ENCODE measurements around the gene TSPAN11.
"Not testable (repeated sequence)": the region's sequence is repeated elsewhere in the genome, so short reads cannot be mapped to it uniquely, and the experiment has no call there.

TSPAN11 gene

DNA sequence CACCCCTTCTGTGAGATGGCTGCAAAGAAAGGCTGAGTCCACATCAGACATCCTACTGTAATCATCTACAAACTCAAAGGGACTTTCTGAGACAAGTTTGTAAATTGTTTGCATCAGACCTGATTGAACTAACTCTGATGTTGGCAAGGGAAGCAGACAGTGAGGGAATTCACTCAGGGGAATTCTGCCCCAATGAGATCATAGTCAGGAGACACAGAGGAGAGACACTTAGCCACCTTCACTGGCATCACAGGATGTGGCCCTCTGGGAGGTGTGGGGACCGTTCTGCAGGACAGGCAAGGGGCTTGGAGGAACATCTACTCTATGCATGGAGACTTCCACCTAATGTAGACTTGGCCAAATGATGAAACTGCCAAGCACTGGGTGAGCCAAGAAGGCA lies 76.5 kb downstream of the TSPAN11 start:
- peak; percentile 44 for DNase-seq (ENCODE audit: low spot score)

DNA sequence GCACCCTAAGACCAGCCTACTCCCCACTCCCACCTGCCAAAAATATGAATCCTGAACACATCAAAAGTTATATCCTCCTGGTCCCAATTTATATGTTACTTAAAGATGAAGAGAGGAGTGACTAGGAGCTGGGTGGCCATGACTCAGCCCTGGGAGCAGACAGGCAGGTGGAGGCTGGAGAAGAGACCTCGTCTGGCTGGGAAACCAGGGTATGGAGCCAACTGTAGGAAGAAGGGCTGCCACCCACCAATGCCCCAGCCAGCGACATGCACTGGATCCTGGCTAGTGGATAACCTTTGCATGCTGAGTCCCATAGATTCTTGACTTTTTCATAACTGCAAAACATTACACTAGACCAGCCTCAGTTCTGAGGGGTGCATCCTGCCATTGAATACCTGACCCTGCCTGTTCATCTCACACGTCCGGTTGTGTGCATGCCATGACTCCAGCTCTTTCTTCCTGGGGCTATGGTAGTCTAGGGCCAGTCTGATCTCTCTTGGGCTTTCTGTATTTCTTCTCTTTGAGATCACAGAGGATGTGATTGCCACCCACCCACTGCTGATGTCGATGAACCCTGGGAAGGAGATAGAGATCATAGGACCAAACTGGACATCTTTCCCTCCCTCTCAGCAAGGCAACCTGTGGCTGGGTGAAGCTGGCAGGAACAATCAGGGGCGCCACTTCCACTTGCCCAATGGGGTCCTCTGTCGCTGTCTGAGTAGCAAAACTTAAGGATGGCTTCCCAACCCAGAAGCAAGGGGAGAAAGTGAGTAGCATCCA lies 77.5 kb downstream of the TSPAN11 start:
- no peak for DNase-seq (ENCODE audit: low spot score)

DNA sequence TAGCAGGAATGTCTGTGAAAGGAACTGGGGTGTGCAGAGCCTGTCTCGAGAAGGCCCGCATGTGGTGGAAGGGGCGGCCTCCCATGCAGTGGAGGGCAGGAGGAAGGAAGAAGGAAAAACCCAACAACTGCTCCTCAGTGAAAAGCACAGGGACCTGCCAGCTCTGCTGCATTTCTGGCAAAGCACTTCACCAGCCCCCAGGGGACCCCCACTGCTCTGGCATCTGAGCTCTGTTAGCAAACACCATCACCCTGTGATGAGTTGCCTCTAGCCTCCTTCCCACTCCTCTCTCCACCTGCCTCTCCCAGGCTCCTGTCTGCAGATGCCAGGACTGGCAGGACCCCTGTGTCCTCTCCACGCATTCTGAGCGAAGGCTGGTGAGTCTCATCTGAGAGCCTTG lies 78.1 kb downstream of the TSPAN11 start:
- DNase-seq (ENCODE audit: low spot score), result no peak

DNA sequence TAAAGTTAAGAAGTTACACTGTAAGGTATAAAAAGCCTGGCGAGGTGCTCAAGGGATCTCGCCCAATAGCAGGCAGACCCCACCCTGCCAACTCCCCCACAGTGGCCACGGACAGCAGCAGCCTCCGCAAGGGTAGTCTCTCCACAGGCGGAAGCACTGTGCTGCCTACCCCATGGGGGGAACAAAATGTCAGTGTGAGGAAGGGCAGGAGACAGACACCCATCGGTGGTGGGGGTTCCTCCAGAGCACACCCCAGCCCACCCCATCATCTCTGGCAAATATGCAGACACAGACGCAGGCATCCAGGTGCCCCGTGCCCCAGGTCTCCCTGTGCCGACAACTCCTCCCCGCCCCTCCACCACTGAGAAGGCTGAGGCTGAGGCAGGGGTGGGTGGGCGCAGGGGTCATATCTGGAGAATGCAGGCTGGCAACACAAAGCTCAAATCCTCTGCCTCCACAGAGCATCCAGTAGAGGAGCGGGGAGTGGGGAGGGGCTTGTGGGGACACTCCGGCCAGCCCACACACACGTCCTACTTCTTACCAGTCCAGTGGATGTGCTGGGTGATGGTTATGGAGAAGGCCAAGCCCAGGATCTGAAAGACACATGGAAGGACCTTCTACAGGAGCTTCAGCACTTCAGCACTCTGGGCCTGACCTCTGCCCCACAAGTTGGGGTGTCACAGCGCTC lies 78.9 kb downstream of the TSPAN11 start:
- no peak for DNase-seq (ENCODE audit: low spot score)

DNA sequence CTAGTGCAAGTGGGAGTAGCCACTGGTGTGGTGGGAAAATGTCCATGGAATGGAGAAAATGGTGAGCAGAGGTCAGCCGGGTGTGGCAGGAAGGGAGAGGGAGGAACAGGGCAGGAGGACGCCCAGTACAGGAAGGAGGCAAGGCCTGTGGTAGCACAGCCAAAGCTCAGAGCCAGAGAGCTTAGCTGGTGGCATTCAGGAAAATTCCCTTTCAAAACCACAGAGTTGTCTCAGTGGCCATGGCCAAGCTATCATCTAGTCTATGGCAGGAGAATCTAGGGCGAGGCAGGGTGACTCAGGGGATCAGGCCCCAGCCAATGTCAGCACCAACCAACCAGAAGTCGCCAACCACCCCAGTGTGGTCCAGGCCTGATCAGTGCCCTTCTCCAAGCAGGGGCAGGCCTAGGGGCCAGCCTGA lies 79.4 kb downstream of the TSPAN11 start:
- DNase-seq (ENCODE audit: low spot score), result peak; percentile 93

DNA sequence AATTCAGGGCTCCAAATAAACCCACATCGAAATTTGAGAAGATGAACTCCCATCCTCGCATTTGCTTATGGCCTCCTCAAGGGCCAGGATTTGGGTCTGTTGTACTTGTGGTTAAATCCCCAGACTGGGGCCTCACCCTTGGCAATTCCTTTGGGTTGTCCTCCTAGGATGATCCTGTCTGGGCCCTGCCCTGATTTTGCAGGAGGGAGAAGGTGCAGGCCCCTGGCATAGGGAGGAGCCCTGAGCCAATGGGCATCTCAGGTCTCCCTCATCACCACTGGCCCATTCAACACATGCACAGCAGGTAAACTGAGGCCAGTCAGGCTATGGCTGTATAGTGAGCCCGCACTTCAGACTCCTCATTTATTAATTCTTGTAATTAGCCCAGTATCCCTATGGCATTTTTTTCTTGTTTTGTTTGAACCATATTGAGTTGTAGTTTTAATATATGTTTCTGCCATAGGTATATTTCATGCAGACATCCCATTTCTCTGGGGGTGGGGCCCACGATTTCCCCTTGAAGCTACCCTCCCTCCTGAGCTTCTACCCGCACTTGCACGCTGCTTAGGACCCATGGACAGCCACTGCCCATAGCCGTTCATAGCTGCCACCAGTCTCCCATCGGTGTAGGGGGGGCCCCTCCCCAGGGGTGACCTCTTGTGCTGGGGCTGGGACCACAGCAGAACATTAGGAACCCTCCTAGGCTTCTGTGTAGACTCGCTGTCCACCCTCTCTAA lies 80.0 kb downstream of the TSPAN11 start:
- DNase-seq (ENCODE audit: low spot score), result no peak

DNA sequence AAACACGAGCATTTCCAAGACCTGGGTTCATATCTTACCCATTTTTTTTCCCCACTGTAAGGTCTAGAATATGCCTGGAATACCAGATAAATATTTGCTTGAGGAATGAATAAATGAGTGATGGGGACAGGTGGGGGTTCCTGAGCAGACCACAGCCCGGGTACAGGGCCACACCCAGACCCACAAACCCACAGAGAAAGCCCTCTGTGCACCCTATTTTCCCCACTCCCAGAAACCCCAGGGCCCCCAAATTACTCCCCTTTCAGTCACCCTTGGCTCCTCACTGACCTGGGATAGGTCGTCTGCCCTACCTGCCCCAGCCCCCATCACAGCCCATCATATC lies 80.6 kb downstream of the TSPAN11 start:
- no peak for DNase-seq (ENCODE audit: low spot score)

DNA sequence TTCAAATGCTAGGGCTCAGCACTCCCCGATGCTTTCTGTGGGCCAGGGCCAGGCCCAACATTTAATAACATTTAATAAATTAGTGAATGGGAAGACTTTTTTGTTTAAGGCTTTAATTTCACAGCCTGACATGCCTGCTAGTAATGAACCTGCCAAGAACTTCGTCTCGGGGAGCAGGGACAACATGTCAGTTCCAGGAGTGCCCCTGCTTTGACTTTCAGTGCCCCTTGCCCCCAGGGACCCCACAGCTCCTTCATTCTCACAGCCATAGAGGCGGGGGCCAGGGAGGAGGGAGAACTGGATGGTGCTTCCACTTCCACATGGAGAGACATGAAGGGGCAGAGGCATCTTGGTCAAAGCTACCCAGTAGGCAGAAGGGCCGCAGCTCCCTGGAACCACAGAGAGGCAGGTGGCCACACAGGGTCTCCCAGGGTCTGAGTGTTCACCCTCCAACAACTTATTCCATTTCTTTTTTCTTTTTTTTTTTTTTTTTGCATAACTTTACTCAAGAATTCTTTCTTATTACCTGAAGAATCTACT lies 81.2 kb downstream of the TSPAN11 start:
- no peak for DNase-seq (ENCODE audit: low spot score)

DNA sequence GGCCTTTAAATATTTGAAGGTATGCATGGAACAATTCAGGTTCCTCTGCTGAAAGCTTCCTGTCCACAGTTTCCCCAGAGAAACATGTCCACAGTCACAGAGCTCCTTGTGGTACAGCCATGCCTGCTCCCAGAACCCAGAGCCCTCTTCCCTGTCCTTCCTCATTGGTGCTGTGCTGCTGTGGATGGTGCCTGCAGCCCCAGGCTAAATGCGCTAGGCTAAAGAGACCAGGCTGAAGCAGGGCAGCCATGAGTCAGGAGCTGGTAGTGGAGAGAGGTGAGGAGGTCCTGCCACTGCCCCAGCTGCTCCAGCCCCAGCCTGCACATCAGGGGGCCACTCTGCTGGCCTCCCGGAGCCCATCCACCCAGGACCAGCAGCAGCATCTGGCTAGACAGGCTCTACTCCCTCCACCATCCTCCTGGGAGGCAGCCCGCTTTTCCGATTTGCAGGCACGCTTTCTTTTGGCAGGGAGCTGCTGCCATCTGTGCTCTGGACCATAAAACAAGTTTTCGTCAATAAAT lies 81.8 kb downstream of the TSPAN11 start:
- DNase-seq (ENCODE audit: low spot score), result no peak

DNA sequence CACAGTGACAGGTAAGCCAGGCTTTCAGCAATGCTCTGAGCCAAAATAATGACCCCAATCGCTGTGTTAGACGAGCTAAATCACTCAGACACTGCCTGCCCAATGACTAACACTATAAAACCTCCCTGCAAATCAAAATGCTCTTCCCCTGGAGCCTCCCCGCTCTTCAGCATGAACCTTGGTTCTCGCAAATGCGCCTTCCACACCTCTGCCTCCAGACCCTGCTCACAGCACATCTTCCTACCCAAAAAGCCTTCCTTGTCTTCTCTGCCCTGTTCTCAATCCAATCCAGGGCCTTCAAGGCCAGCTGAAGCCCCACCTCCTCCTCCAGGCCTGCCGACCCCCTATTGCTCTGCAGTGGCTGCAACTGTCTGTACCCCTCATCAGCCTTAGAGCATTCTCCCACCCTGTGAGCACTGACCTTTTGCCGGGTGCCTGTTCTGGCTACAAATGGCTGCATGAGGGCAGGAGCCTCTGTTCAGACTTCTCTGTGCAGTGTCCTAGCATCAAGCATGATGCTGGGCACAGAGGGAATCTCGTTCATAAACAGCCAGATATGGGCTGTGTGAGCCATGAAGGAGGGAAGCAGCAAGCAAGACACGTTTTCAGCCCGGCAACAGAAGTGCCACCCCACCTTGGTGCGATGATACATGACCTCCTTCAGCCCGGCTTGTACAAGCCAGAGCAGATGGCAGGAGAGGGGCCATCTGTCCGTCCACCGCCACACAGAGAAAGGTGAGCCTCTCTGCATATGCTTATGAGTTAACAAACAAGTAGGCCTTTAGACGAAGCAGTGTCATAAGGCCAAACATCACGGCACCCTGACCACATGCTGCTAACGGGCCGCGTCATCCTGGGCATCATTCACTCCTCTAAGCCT lies 82.7 kb downstream of the TSPAN11 start:
- no peak for DNase-seq (ENCODE audit: low spot score)

DNA sequence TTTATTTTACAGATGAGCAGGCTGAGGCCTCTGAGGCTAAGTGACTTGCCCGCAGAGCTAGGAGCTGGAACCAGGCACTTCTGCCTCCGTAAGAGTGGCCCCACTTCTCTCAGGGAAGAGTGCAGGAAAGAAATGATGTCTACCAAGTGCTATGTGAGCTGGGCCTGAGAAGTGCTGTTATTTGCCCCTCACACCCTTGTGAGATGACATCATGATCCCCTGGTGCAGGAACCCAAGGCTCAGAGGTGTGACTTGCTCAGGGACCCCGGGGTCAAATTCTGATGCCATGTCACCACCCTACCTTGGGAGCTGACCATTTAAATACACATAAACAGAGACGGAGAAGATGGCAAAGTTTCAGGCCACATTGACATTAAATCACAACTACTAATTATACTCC lies 83.4 kb downstream of the TSPAN11 start:
- no peak for DNase-seq (ENCODE audit: low spot score)

DNA sequence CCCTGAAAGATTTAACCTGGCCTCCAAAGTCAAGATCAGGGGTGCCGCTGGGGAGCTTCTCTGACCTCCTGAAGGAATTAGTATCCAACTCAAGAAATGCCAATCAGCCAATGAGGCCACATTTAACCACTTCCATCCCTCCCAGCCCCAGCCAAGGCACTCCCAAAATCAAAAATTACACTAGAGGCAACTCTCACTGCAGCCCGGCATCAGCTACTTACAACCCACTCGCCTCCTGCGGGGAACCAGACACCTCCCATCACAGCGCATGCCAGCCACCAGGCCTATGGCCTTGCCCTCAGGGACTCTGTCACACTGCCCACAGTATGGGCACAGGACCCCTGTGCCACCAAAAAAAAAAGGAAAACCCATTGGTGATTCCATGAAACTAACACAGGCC lies 84.8 kb downstream of the TSPAN11 start:
- no peak for DNase-seq (ENCODE audit: low spot score)

DNA sequence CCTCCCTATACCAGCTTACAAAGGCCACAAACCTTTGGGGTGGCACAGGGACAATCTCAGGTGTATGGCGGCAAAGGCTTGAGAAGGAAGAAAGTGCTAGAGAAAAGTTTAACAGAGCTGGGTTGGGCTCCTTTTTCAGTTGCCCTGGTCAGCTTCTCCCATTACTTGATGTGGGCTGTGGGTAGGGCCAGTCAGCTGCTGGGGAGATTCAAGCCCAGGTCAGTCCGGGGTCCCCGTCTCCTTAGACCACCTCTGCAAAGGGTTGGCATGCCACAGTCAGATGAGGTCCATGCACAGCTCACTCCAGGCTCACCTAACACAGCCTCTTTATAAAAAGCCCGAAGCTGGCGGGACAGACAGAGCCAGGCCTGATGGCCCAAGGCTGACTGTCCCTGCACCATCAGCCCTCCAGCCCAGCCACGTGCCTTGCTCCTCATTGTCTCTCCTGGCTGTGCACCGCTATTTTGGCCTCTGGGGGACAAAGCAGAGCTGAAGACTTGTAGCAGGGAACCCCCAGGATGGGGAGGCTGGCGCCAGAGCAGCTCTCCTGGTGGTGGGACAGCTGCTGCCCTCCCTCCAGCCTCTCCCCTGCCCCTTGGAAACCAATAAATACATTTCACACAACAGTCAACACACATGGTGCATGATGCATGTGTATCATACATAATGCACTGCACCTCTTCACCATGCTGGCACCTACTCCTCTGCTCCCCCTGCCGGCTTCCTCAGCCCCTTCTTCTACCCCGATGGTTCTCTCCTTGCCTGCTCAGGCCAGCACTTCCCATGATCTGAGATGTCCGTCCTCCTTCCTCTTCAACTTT lies 85.4 kb downstream of the TSPAN11 start:
- DNase-seq (ENCODE audit: low spot score), result no peak

DNA sequence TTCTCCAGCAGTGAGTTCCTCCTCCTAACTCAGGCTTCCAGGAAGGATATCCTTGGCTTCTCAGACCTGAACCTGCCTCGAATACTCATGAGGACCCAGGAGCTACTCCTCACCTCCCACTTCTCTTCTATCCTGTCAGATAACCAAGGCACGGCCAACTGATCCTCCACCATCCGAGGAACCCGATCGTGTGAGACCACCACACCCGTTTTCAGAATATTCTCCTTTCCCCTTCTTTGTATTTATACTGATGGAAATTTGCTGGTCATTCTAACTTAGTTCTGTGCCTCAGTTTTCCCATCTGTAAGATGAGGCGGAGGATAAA lies 86.0 kb downstream of the TSPAN11 start:
- DNase-seq (ENCODE audit: low spot score), result not testable (repeated sequence)

DNA sequence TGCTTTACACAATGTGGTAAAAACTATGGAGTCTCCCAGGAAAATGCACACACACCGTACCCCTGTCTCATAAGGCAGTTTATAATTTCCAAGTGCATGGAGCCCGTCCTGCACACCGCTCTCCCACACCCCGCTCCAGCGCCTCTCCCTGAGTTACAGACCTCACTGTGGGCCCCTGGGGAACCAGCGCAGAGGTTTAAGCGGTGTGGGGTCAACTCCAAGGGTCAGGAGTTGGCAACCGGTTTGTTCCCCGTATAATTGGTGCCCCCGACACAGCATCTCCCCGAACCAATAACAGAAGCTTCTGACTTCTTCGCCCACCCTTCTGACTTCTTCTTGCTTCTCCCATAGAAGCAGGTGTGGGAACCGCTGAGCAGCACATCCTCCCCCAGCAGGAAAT lies 88.7 kb downstream of the TSPAN11 start:
- no peak for DNase-seq (ENCODE audit: low spot score)

DNA sequence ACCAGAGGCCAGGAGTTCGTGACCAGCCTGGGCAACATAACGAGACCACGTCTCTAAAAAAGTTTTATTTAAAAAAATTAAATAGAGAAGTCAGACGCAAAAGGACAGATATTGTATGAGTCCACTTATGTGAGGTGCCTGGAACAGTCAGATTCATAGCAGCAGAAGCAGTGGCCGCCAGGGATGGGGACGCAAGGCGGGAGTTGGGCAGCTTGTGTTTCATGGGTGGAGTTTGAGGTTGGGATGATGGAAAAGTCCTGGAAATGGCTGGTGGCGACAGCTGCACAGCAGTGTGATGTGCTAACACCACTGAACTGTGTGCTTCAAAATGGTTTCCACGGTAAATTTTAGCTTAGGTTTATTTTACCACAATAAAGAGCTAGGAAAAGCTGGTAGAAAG lies 89.5 kb downstream of the TSPAN11 start:
- DNase-seq (ENCODE audit: low spot score), result no peak

DNA sequence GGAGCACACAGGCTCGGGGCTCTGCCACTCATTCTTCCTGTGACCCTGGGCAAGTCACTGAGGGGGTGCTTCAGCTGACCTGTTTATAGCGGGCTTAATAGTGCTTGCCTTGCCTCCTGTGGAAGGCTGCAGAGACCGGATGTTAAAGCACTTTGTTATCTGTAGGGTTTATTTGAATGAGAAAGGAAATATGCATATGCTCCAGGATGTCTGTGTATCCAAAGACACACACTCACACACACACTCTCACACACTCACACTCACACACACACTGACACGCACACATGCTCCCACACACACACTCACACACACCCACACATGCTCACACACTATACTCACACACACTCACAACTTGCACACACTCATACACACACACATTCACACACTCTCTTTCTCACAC lies 91.0 kb downstream of the TSPAN11 start:
- DNase-seq (ENCODE audit: low spot score), result no peak

DNA sequence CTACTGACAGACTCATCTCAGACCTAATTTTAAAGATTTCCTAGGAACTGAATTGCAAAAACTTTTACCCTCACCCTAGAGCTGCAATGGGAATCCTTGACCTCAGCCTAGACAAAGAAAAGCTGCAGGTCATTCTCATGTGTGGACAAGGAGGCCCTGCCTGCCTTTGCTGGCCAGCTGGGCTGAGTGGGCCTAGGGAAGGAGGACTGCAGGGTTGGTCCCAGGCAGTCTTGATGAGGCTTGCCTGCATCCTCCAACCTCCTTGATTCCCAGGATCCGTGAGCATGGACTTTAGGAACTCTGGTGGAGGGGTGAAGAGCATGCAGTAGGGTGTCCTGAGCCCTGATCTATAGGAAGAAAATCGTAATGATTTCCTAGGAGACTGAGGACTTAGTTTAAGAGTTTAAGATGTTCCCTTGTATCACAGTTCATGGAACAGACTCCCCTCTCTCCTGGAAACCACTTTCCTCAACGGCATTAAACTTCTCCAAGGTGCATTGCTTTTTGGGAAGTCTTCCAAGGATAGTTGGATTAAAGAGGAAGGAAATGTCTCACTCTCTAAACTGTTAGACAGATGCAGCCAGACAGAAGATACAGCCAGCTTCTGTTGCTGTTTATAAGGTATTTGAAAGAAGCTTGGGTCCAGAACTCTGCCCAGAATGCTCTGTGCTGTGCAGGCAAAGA lies 91.7 kb downstream of the TSPAN11 start:
- DNase-seq (ENCODE audit: low spot score), result no peak

DNA sequence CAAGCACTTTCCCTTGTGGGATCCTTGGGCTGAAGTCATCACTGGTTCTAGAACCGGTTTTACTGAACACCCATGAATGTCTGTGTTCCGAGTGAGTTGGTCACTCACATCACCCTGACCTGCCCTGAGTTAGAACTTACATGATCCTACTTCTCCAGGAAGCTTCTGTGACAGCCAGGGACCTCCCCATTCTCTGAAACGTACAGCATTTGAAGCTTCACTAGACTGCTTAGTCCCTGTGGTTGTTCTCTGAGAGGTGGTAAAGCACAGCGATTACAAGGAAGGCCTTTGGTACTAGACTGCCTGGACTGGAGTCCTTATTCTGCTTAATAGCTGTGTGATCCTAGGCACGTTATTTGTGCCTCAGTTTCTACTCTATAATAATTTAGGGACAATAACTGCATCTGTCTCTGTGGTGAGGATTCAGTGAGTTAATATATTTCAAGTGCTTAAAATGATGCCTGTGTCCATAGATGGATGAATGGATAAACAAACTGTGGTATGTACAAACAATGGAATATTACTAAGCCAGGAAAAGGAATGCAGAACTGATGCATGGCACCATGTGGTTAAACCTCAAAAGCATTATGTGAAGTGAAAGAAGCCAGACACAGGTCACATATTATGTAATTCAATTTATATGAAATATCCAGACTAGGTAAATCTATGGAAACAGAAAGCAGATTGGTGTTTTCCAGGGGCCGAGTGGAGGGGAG lies 92.4 kb downstream of the TSPAN11 start:
- DNase-seq (ENCODE audit: low spot score), result no peak

DNA sequence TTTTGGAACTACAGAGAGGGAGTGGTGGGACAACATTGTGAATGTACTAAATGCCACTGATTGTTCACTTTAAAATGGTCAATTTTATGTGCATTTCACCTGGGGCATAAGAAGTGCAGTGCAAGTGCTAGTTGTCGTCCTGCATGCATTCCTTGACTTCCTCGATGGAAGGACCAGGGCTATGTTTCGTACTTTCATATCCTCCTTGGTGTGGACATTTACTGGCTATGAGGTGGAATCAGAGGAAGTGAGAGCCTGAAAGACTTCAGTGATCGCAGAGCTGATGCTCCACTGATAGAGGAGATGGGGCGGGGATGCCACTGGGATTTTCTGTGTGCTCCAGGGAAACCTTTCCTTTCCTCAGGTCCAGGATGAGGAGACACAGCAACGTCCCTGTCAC lies 93.0 kb downstream of the TSPAN11 start:
- no peak for DNase-seq (ENCODE audit: low spot score)
